K562 (cell line): Measurements from ENCODE around the gene CSNK1D. TPM values are rescaled to one million over a fixed set of nuclear protein-coding genes. Genes with fewer than 3 reads are reported as not detected.

Experiments
- CXXC5 ChIP-seq: fragments of 250-450 bp; sonication (Bioruptor Pico); IDR thresholded peaks from 2 replicates; pipeline ENCODE4 v1.8.0; 2022; ENCODE audit warnings: inconsistent platforms, mild to moderate bottlenecking, moderate library complexity
- DMBX1 ChIP-seq: fragments of 250-450 bp; sonication (Bioruptor Pico); IDR thresholded peaks from 2 replicates; pipeline ENCODE4 v1.8.0; 2022; ENCODE audit warnings: inconsistent platforms, mild to moderate bottlenecking, moderate library complexity, borderline replicate concordance
- FOXJ3 ChIP-seq: sonication (generic); formaldehyde crosslinking; IDR thresholded peaks from 2 replicates; pipeline ENCODE4 v1.4.0; 2020; ENCODE audit warnings: mild to moderate bottlenecking, missing genetic modification reagents
- KAT2B ChIP-seq: IDR thresholded peaks from one replicate; pipeline ENCODE4 v1.6.1; 2012; ENCODE audit warnings: low read depth, mild to moderate bottlenecking, control low read depth, inconsistent platforms, low read length, moderate library complexity
- KLF1 ChIP-seq: fragments of 450-650 bp; IDR thresholded peaks from 2 replicates; pipeline ENCODE4 v1.6.1; 2016; ENCODE audit warnings: missing genetic modification characterization, missing compliant biosample characterization
- PHTF2 ChIP-seq: fragments of 250-450 bp; sonication (Bioruptor Pico); IDR thresholded peaks from 2 replicates; pipeline ENCODE4 v1.5.0; 2021; ENCODE audit warnings: mild to moderate bottlenecking
- PPARD ChIP-seq: fragments of 250-450 bp; sonication (Bioruptor Pico); IDR thresholded peaks from 2 replicates; pipeline ENCODE4 v1.8.0; 2022; ENCODE audit warnings: inconsistent platforms, mild to moderate bottlenecking, moderate library complexity
- RBBP5 ChIP-seq: fragments of 200-600 bp; sonication (generic); IDR thresholded peaks from 2 replicates; pipeline ENCODE4 v1.6.1; 2012; ENCODE audit warnings: borderline replicate concordance, mild to moderate bottlenecking, low read length, control low read depth, inconsistent platforms; ENCODE audit not compliant: insufficient read depth, poor library complexity, severe bottlenecking
- RBFOX2 ChIP-seq: fragments of 200-400 bp; formaldehyde crosslinking; IDR thresholded peaks from 2 replicates; pipeline ENCODE4 v1.6.1; 2017; ENCODE audit warnings: low read depth, mild to moderate bottlenecking, low read length, moderate library complexity
- RFX7 ChIP-seq: fragments of 250-450 bp; sonication (Bioruptor Pico); IDR thresholded peaks from 2 replicates; pipeline ENCODE4 v1.5.1; 2021; ENCODE audit warnings: mild to moderate bottlenecking
- SMAD4 ChIP-seq: fragments of 250-450 bp; sonication (Bioruptor Pico); conservative IDR thresholded peaks from 2 replicates; pipeline ENCODE4 v1.8.0; 2021; ENCODE audit warnings: inconsistent platforms, mild to moderate bottlenecking, moderate library complexity
- STAT5B ChIP-seq: fragments of 250-450 bp; sonication (Bioruptor Pico); IDR thresholded peaks from 2 replicates; pipeline ENCODE4 v1.8.0; 2021; ENCODE audit warnings: mild to moderate bottlenecking, inconsistent platforms
- TCFL5 ChIP-seq: fragments of 250-450 bp; sonication (Bioruptor Pico); conservative IDR thresholded peaks from 2 replicates; pipeline ENCODE4 v1.6.1; 2021; ENCODE audit warnings: mild to moderate bottlenecking, moderate library complexity, matching md5 sums
- TRIM24 ChIP-seq, 2 experiments: fragments of 450-650 bp; IDR thresholded peaks; 2 replicates each; pipeline ENCODE4 v1.6.1; 2016
- ZC3H8 ChIP-seq: fragments of 450-650 bp; IDR thresholded peaks from 2 replicates; pipeline ENCODE4 v1.6.1; 2017
- ZFP36 ChIP-seq: fragments of 150-350 bp; IDR thresholded peaks from 2 replicates; pipeline ENCODE4 v1.6.1; 2018; ENCODE audit warnings: low read length, low read depth; ENCODE audit not compliant: partially characterized antibody
- ZNF76 ChIP-seq: fragments of 250-450 bp; sonication (Bioruptor Pico); IDR thresholded peaks from 2 replicates; pipeline ENCODE4 v1.4.0; 2020; ENCODE audit warnings: mild to moderate bottlenecking, moderate library complexity, borderline replicate concordance
- polyA plus RNA-seq, 8 experiments: library from polyadenylated mRNA; depleted of rRNA in 4 of 8; stranded (reverse) in 5 of 8; unstranded in 3 of 8; fragments of >200 nt; fragmentation: Nextera tagmentation in 2 of 8; fragmentation: Illumina TruSeq in 1 of 8; extraction: Ambion mirVana in 2 of 8; extraction: Trizol in 1 of 8; gene quantifications; 2 replicates each; pipeline versions ENCODE4 v1.2.1 to v1.2.3, GENCODE V29; 2011 to 2014; ENCODE audit warnings: inconsistent platforms in 1 of 8, missing spikeins in 1 of 8
- total RNA-seq, 7 experiments: library from RNA; depleted of rRNA in 6 of 7; stranded (reverse); fragments of >200 nt in 6 of 7; fragmentation: Illumina TruSeq in 2 of 7; extraction: Trizol in 2 of 7; gene quantifications; 2 replicates each; pipeline versions ENCODE4 v1.2.1 to v1.2.3, GENCODE V29; 2011 to 2021; ENCODE audit warnings: low replicate concordance in 1 of 7
- TF ChIP-seq, protein P1 (sequence below): sonication (generic); formaldehyde crosslinking; IDR thresholded peaks from 2 replicates; pipeline ENCODE4 v1.8.0; 2022; ENCODE audit warnings: missing genetic modification reagents, mild to moderate bottlenecking, moderate library complexity, borderline replicate concordance
- TF ChIP-seq, protein P2 (sequence below): sonication (generic); formaldehyde crosslinking; IDR thresholded peaks from 2 replicates; pipeline ENCODE4 v1.8.0; 2022; ENCODE audit warnings: mild to moderate bottlenecking, missing genetic modification reagents
- TF ChIP-seq, protein P3 (sequence below): fragments of 250-450 bp; sonication (Bioruptor Pico); IDR thresholded peaks from 2 replicates; pipeline ENCODE4 v1.4.0; 2020

Gene CSNK1D
- total and polyA plus RNA-seq, 9 of the 15 experiments (the other 6 are each of a cell fraction or from before 2014, with no cell fraction given): 6.5 to 133 (median 41.3) TPM

DNA sequence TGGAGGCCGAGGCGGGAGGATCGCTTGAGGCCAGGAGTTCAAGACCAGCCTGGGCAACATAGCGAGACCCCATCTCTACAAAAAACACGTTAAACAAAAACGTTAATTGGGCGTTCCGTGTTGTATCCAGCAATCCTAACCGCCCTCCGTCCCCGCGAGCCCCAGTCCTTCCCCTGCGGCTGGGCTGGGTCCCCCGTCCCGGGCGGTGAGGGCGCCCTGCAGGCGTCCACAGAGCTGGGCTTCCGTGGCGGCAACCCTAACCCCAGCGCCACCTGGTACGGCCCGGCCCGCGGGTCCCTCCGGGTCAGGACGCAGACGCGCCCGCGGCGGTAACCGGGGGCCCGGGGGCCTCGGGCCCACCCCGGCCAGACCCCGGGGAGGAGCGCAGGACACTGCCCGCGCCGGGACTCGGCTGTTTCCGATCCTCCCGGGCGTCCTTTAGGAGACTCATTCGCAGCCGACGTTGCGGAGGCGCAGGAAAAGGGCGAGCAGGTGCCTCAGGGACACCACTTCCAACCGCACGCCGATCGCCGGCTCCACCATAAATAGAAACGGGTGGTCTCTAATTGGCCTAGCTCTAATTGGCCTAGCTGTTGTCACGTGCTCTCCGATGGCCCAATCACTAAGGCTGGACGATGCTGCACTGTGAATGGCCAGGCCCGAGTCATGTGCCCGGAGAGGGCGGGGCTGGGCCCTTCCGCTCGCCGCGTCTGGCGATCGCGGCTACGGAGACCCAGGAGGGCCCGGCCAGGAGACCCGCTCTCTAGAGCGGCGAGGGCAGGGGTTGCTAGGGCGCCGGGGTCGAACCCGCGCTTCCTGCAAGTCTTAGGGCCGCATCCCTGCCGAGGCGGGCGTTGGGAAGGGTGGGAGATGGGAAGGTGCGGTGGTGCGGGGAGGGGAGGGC lies 19.0 kb upstream of the CSNK1D start (continued):
- TF ChIP-seq, protein P1, sequence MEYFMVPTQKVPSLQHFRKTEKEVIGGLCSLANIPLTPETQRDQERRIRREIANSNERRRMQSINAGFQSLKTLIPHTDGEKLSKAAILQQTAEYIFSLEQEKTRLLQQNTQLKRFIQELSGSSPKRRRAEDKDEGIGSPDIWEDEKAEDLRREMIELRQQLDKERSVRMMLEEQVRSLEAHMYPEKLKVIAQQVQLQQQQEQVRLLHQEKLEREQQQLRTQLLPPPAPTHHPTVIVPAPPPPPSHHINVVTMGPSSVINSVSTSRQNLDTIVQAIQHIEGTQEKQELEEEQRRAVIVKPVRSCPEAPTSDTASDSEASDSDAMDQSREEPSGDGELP (CRISPR knock-in tag): peak; percentile 56
- TF ChIP-seq, protein P2, sequence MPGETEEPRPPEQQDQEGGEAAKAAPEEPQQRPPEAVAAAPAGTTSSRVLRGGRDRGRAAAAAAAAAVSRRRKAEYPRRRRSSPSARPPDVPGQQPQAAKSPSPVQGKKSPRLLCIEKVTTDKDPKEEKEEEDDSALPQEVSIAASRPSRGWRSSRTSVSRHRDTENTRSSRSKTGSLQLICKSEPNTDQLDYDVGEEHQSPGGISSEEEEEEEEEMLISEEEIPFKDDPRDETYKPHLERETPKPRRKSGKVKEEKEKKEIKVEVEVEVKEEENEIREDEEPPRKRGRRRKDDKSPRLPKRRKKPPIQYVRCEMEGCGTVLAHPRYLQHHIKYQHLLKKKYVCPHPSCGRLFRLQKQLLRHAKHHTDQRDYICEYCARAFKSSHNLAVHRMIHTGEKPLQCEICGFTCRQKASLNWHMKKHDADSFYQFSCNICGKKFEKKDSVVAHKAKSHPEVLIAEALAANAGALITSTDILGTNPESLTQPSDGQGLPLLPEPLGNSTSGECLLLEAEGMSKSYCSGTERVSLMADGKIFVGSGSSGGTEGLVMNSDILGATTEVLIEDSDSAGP (CRISPR knock-in tag): no peak
- no peak for TF ChIP-seq PPARD (CRISPR knock-in tag)
- no peak for TF ChIP-seq ZC3H8
- TF ChIP-seq RBBP5: peak; percentile 51
- no peak for TF ChIP-seq TCFL5 (CRISPR knock-in tag)
- peak in 1 of 2 experiments; percentile 47; a peak in 1 of 4 replicates for TF ChIP-seq TRIM24 (IDR thresholded peaks at IDR 0.05)
- no peak for TF ChIP-seq RFX7 (CRISPR knock-in tag)
- no peak for TF ChIP-seq STAT5B
- TF ChIP-seq CXXC5 (CRISPR knock-in tag): peak; percentile 78
- no peak for TF ChIP-seq FOXJ3 (CRISPR knock-in tag)
- peak; percentile 55 for TF ChIP-seq SMAD4
- no peak for TF ChIP-seq PHTF2 (CRISPR knock-in tag)
- TF ChIP-seq KAT2B: no peak
- TF ChIP-seq, protein P3, sequence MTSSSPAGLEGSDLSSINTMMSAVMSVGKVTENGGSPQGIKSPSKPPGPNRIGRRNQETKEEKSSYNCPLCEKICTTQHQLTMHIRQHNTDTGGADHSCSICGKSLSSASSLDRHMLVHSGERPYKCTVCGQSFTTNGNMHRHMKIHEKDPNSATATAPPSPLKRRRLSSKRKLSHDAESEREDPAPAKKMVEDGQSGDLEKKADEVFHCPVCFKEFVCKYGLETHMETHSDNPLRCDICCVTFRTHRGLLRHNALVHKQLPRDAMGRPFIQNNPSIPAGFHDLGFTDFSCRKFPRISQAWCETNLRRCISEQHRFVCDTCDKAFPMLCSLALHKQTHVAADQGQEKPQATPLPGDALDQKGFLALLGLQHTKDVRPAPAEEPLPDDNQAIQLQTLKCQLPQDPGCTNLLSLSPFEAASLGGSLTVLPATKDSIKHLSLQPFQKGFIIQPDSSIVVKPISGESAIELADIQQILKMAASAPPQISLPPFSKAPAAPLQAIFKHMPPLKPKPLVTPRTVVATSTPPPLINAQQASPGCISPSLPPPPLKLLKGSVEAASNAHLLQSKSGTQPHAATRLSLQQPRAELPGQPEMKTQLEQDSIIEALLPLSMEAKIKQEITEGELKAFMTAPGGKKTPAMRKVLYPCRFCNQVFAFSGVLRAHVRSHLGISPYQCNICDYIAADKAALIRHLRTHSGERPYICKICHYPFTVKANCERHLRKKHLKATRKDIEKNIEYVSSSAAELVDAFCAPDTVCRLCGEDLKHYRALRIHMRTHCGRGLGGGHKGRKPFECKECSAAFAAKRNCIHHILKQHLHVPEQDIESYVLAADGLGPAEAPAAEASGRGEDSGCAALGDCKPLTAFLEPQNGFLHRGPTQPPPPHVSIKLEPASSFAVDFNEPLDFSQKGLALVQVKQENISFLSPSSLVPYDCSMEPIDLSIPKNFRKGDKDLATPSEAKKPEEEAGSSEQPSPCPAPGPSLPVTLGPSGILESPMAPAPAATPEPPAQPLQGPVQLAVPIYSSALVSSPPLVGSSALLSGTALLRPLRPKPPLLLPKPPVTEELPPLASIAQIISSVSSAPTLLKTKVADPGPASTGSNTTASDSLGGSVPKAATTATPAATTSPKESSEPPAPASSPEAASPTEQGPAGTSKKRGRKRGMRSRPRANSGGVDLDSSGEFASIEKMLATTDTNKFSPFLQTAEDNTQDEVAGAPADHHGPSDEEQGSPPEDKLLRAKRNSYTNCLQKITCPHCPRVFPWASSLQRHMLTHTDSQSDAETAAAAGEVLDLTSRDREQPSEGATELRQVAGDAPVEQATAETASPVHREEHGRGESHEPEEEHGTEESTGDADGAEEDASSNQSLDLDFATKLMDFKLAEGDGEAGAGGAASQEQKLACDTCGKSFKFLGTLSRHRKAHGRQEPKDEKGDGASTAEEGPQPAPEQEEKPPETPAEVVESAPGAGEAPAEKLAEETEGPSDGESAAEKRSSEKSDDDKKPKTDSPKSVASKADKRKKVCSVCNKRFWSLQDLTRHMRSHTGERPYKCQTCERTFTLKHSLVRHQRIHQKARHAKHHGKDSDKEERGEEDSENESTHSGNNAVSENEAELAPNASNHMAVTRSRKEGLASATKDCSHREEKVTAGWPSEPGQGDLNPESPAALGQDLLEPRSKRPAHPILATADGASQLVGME (CRISPR knock-in tag): 0 out of 2 replicates have a peak, but pooled peaks have one; percentile 46
- TF ChIP-seq DMBX1: peak; percentile 22; the same call in 1 of the 2 replicates
- TF ChIP-seq ZFP36: no peak
- no peak for TF ChIP-seq KLF1 (tag)
- no peak for TF ChIP-seq ZNF76
- peak; percentile 100 for TF ChIP-seq RBFOX2
